Measurements from ENCODE around the gene DACH1. TPM values are rescaled to one million over a fixed set of nuclear protein-coding genes. Genes with fewer than 3 reads are reported as not detected.

The DACH1 gene
- total RNA-seq, 2 experiments from 2014 or later: not detected

DNA sequence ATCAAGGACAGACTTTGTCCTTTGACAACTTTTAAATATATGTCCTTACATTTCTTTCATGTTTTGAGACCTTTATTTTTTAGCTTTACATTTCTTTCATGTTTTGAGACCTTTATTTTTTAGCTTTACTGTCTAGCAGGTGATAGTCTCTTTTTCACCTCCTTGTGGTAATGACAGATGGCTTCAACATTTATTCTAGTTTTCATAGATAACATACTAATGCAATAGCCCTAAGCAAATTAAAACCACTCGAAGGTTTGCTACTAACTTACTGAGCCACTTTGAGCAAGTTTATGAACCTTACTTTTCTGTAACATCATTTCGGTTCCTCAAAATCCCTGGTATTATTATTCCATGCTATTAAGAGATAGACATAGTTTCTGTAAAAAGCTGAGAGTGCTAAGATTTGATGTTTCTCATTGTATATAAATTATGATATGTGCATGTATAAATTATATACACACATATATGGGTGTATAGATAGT is 4.5 kb downstream of the DACH1 start:
- intact Hi-C loops (cut with micrococcal nuclease; ENCODE audit: unreplicated experiment): no loop called here
- Histone ChIP-seq H3K79me2 (ENCODE audit: insufficient read depth, low read depth, low read length) (no peaks in the 10 kb centered on the region), H3K27ac (ENCODE audit: low read depth, low read length, poor library complexity, severe bottlenecking) (no peak overlapping the region), H3K4me1 (ENCODE audit: insufficient read depth, low read length, poor library complexity, severe bottlenecking) (no peaks in the 10 kb centered on the region), H3K4me2 (ENCODE audit: low read length) (no peak overlapping the region), H3K9me3 (ENCODE audit: low read length) (no peaks in the 10 kb centered on the region), H3K9me2 (ENCODE audit: insufficient read depth, low read length) (no peaks in the 10 kb centered on the region), H3K36me3 (ENCODE audit: insufficient read depth, low read length) (no peaks in the 10 kb centered on the region), H3K4me3 (ENCODE audit: low read depth, low read length, poor library complexity, severe bottlenecking) (no peak overlapping the region), H2AFZ (ENCODE audit: low read length) (no peak overlapping the region), H4K20me1 (ENCODE audit: insufficient read depth, low read length) (no peaks in the 10 kb centered on the region)
- no peak for TF ChIP-seq EZH2phosphoT487 (IDR thresholded peaks at IDR 0.05; ENCODE audit: borderline replicate concordance, low read depth, low read length)
- TF ChIP-seq, protein P1, sequence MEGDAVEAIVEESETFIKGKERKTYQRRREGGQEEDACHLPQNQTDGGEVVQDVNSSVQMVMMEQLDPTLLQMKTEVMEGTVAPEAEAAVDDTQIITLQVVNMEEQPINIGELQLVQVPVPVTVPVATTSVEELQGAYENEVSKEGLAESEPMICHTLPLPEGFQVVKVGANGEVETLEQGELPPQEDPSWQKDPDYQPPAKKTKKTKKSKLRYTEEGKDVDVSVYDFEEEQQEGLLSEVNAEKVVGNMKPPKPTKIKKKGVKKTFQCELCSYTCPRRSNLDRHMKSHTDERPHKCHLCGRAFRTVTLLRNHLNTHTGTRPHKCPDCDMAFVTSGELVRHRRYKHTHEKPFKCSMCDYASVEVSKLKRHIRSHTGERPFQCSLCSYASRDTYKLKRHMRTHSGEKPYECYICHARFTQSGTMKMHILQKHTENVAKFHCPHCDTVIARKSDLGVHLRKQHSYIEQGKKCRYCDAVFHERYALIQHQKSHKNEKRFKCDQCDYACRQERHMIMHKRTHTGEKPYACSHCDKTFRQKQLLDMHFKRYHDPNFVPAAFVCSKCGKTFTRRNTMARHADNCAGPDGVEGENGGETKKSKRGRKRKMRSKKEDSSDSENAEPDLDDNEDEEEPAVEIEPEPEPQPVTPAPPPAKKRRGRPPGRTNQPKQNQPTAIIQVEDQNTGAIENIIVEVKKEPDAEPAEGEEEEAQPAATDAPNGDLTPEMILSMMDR (conservative IDR thresholded peaks at IDR 0.05; ENCODE audit: low read length): no peak
- no peak for DNase-seq (ENCODE audit: low spot score)
- ChIA-PET POLR2A (interaction anchor here (1.3 kb wide), 1 partner anchor 12 kb away, joined by 3 read pairs; no protein-coding TSS in a partner anchor), CTCF (ENCODE audit: unreplicated experiment) (no interaction called here)
- BruUV-seq (replicated peaks): no TSS peak

DNA sequence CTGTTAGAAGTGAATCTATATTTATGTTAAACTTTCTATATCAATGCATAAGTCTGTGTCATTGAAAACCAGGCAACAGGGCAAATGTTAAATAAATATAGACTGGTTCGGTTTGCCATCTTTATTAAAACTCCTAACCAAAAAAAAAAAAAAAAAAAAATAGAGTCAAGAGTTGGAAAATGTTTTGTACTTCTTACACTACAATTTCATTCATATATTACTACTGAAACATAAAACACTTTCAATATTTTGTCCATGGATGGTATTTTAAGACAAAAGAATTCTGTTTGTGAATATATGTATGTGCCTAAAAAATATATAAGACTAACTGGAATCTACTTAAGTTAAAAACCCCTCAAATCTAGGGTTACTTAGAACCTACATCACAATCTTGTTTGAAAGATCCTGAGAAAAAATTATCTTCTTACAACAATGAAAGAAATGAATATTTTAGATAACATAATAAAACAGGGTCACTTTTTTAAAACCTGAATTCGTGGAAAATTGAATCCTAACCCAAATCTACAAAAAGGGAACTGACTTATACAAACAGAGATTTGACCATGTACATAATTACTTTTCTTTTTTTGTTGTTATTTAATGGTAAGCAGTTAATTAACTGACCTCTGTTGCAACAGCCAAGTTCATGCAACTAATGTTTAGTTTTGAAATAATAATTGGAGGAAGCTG is 5.1 kb downstream of the DACH1 start:
- H3K27ac ChIP-seq (ENCODE audit: low read depth, low read length, poor library complexity, severe bottlenecking): no peak overlapping the region
- H3K9me2 ChIP-seq (ENCODE audit: insufficient read depth, low read length): no peaks in the 10 kb centered on the region
- H3K79me2 ChIP-seq (ENCODE audit: insufficient read depth, low read depth, low read length): no peaks in the 10 kb centered on the region
- POLR2A ChIA-PET: interaction anchor here (0.7 to 1.3 kb wide), 2 partner anchors 12 to 1859 kb away, joined by 3 read pairs; no protein-coding TSS in a partner anchor
- no peak overlapping the region for H3K4me3 ChIP-seq (ENCODE audit: low read depth, low read length, poor library complexity, severe bottlenecking)
- intact Hi-C loops (cut with micrococcal nuclease; ENCODE audit: unreplicated experiment): no loop called here
- BruUV-seq (replicated peaks): no TSS peak
- H3K36me3 ChIP-seq (ENCODE audit: insufficient read depth, low read length): no peaks in the 10 kb centered on the region
- TF ChIP-seq EZH2phosphoT487 (IDR thresholded peaks at IDR 0.05; ENCODE audit: borderline replicate concordance, low read depth, low read length): no peak
- TF ChIP-seq, protein P1 (conservative IDR thresholded peaks at IDR 0.05; ENCODE audit: low read length): no peak
- no peaks in the 10 kb centered on the region for H3K4me1 ChIP-seq (ENCODE audit: insufficient read depth, low read length, poor library complexity, severe bottlenecking)
- no peaks in the 10 kb centered on the region for H4K20me1 ChIP-seq (ENCODE audit: insufficient read depth, low read length)
- CTCF ChIA-PET (ENCODE audit: unreplicated experiment): no interaction called here
- no peak for DNase-seq (ENCODE audit: low spot score)
- no peak overlapping the region for H2AFZ ChIP-seq (ENCODE audit: low read length)
- no peaks in the 10 kb centered on the region for H3K9me3 ChIP-seq (ENCODE audit: low read length)
- H3K4me2 ChIP-seq (ENCODE audit: low read length): no peak overlapping the region

DNA sequence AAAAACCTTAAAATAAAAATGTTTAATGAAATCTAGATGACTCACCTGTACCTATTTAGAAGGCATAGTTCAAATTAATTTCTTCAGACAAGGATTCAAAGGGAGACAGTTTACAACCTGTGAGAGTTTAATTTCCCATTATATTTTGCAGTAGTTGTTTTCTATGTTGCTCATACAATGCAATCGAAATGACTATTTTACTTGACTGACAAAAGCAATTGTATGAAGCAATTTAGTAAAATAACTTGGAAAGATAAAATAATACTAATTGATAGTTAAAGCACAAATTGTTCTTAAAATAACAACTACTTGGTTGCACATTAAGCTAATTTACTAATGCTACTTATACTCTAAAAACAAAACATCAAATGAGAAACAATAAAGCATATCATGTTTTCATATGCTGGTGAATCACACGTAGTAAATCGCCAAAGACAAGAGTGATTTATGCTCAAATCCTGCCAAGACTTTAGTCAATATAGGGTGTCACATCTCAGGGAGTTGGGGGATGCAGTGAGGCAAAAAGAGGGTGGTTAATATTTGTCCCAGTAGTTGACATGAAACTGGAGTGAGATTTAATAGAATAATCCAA is 6.4 kb downstream of the DACH1 start:
- Histone ChIP-seq H3K36me3 (ENCODE audit: insufficient read depth, low read length) (no peaks in the 10 kb centered on the region), H4K20me1 (ENCODE audit: insufficient read depth, low read length) (no peaks in the 10 kb centered on the region), H3K79me2 (ENCODE audit: insufficient read depth, low read depth, low read length) (no peaks in the 10 kb centered on the region), H3K9me3 (ENCODE audit: low read length) (no peaks in the 10 kb centered on the region), H3K9me2 (ENCODE audit: insufficient read depth, low read length) (no peaks in the 10 kb centered on the region), H2AFZ (ENCODE audit: low read length) (no peak overlapping the region), H3K4me3 (ENCODE audit: low read depth, low read length, poor library complexity, severe bottlenecking) (no peak overlapping the region), H3K4me1 (ENCODE audit: insufficient read depth, low read length, poor library complexity, severe bottlenecking) (no peaks in the 10 kb centered on the region), H3K4me2 (ENCODE audit: low read length) (no peak overlapping the region), H3K27ac (ENCODE audit: low read depth, low read length, poor library complexity, severe bottlenecking) (no peak overlapping the region)
- no peak for DNase-seq (ENCODE audit: low spot score)
- BruUV-seq (replicated peaks): no TSS peak
- intact Hi-C loops (cut with micrococcal nuclease; ENCODE audit: unreplicated experiment): no loop called here
- TF ChIP-seq EZH2phosphoT487 (IDR thresholded peaks at IDR 0.05; ENCODE audit: borderline replicate concordance, low read depth, low read length): no peak
- TF ChIP-seq, protein P1 (conservative IDR thresholded peaks at IDR 0.05; ENCODE audit: low read length): no peak
- CTCF ChIA-PET (ENCODE audit: unreplicated experiment): no interaction called here
- POLR2A ChIA-PET: interaction anchor here (0.6 kb wide), 1 partner anchor 9 kb away, joined by 3 read pairs; no protein-coding TSS in a partner anchor

Data from OCI-LY7 (cell line).